ENCODE data around the gene WDR45.

The WDR45 gene

GRCh38 chrX:49100704-49101628 is 21.3 kb upstream of the WDR45 start:
- Histone ChIP-seq H3K9me3 (no peaks in the 10 kb centered on the region), H3K4me3 (peak overlapping the region; percentile 59 to 63), H3K27ac (peak overlapping the region; percentile 57 to 78), H3K36me3 (no peaks in the 10 kb centered on the region), H3K27me3 (no peaks in the 10 kb centered on the region), H3K4me1 (peaks cover 0 to 4% (median 0%) of the 10 kb centered on the region in 4 donors)
- intact Hi-C loops (cut with DNase I; ENCODE audit: low total_unique reads): no loop called here
- TF ChIP-seq, protein P1, sequence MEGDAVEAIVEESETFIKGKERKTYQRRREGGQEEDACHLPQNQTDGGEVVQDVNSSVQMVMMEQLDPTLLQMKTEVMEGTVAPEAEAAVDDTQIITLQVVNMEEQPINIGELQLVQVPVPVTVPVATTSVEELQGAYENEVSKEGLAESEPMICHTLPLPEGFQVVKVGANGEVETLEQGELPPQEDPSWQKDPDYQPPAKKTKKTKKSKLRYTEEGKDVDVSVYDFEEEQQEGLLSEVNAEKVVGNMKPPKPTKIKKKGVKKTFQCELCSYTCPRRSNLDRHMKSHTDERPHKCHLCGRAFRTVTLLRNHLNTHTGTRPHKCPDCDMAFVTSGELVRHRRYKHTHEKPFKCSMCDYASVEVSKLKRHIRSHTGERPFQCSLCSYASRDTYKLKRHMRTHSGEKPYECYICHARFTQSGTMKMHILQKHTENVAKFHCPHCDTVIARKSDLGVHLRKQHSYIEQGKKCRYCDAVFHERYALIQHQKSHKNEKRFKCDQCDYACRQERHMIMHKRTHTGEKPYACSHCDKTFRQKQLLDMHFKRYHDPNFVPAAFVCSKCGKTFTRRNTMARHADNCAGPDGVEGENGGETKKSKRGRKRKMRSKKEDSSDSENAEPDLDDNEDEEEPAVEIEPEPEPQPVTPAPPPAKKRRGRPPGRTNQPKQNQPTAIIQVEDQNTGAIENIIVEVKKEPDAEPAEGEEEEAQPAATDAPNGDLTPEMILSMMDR (IDR thresholded peaks at IDR 0.05): no peak
- DNase-seq: peak; percentile 86 to 93

DNA sequence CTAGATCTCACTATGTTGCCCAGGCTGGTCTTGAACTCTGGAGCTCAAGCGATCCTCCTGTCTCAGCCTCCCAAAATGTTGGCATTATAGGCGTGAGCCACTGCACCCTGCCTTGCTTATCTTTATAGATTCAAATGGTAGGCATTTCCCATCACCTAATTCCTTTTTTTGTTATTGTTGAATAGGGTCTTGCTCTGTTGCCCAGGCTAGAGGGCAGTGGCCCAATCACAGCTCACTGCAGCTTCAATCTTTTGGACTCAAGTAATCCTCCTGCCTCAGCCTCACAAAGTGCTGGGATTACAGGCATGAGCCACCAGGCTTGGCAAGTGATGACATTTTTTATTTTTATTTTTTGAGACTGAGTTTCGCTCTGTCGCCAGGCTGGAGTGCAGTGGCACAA is 16.7 kb upstream of the WDR45 start:
- no peak overlapping the region for H3K4me3 ChIP-seq
- no peak overlapping the region for H3K27ac ChIP-seq
- DNase-seq: no peak
- H3K36me3 ChIP-seq: no peaks in the 10 kb centered on the region
- peaks cover 0 to under 1% (median 0%) of the 10 kb centered on the region in 4 donors for H3K4me1 ChIP-seq
- intact Hi-C loops (cut with DNase I; ENCODE audit: low total_unique reads): no loop called here
- TF ChIP-seq, protein P1 (IDR thresholded peaks at IDR 0.05): no peak
- H3K27me3 ChIP-seq: no peaks in the 10 kb centered on the region
- no peaks in the 10 kb centered on the region for H3K9me3 ChIP-seq

GRCh38 chrX:49089553-49089952 is 9.9 kb upstream of the WDR45 start:
- intact Hi-C loops (cut with DNase I; ENCODE audit: low total_unique reads): no loop called here

DNA sequence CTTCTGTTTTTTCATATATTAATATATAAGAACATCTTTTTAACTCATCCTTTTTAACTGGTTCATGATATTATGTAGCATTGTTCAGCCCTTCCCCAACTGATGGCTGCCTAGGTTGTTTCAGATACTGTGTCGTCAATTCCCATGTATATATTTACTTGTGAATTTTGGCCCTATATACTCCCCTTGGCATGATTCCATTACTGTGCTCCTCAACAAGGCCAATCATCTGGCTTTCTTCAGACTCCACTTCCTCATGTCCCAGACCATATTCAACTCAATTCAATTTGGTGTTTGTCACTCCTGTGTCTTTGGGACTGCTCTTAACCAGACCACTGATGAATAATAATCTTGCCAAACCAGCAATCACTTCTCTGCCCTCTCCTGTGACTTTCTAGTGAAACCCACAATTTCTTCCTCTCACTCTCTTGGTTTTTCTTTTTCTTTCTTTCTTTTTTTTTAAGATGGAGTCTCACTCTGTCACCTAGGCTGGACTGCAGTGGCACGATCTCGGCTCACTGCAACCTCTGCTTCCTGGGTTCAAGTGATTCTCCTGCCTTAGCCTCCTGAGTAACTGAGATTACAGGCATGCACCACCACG is 2.7 kb upstream of the WDR45 start:
- Histone ChIP-seq H3K36me3 (peaks cover 0 to 7% (median 6%) of the 10 kb centered on the region in 3 donors), H3K4me1 (peaks cover 0 to 7% (median 0%) of the 10 kb centered on the region in 4 donors), H3K9me3 (no peaks in the 10 kb centered on the region), H3K4me3 (no peak overlapping the region), H3K27ac (no peak overlapping the region), H3K27me3 (no peaks in the 10 kb centered on the region)
- no peak for DNase-seq
- intact Hi-C loops (cut with DNase I; ENCODE audit: low total_unique reads): no loop called here
- TF ChIP-seq, protein P1 (IDR thresholded peaks at IDR 0.05): no peak

More at GRCh38 chrX:49089553-49089952, 9.9 kb upstream of the WDR45 start:
- no peak for DNase-seq
- no peak overlapping the region for H3K4me3 ChIP-seq
- H3K27me3 ChIP-seq: no peaks in the 10 kb centered on the region
- TF ChIP-seq, protein P1 (IDR thresholded peaks at IDR 0.05): no peak
- no peak overlapping the region for H3K27ac ChIP-seq
- H3K9me3 ChIP-seq: no peaks in the 10 kb centered on the region
- H3K36me3 ChIP-seq: no peaks in the 10 kb centered on the region
- H3K4me1 ChIP-seq: no peaks in the 10 kb centered on the region

DNA sequence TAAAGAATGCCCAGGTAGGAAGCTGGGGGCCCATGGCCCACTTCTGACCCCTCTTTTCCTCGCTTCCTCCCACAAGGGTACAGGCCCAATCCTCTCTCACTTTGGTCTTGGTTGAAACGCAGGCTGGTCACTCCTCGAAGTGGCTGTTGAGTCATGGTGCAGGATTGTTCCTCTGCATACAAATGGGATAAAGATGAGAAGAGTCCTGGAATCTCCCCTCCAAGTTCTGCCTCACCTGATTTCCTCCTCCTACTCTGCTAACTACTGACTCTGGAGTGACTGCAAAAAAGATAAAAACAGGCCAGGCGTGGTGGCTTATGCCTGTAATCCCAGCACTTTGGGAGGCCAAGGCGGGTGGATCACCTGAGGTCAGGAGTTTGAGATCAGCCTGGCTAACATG is 1.7 kb downstream of the WDR45 start:
- Histone ChIP-seq H3K4me1 (peaks cover 0 to 17% (median 0%) of the 10 kb centered on the region in 4 donors), H3K27ac (no peak overlapping the region), H3K9me3 (no peaks in the 10 kb centered on the region), H3K36me3 (peaks cover 6 to 29% (median 26%) of the 10 kb centered on the region in 3 donors), H3K4me3 (no peak overlapping the region), H3K27me3 (no peaks in the 10 kb centered on the region)
- TF ChIP-seq, protein P1 (IDR thresholded peaks at IDR 0.05): no peak
- intact Hi-C loops (cut with DNase I; ENCODE audit: low total_unique reads): no loop called here
- DNase-seq: no peak
